Measurements from ENCODE around the gene TBC1D4.

Gene TBC1D4

GRCh38 chr13:75478659-75479058 is 3.3 kb downstream of the TBC1D4 start:
- no peak overlapping the region for H3K4me3 ChIP-seq (ENCODE audit: low read depth, low read length)
- H3K27me3 ChIP-seq (ENCODE audit: insufficient read depth, low read depth, severe bottlenecking), result no peaks in the 10 kb centered on the region
- no peak overlapping the region for H3K27ac ChIP-seq
- H3K36me3 ChIP-seq, result no peaks in the 10 kb centered on the region
- no peak for DNase-seq
- H3K9me3 ChIP-seq (ENCODE audit: severe bottlenecking), result no peaks in the 10 kb centered on the region
- no peak for TF ChIP-seq CTCF (IDR thresholded peaks at IDR 0.05; ENCODE audit: low read depth, low read length)

GRCh38 chr13:75474956-75475355 is 7.0 kb downstream of the TBC1D4 start:
- DNase-seq, result no peak
- TF ChIP-seq CTCF (IDR thresholded peaks at IDR 0.05; ENCODE audit: low read depth, low read length), result no peak
- Histone ChIP-seq H3K36me3 (no peaks in the 10 kb centered on the region), H3K27me3 (ENCODE audit: insufficient read depth, low read depth, severe bottlenecking) (no peaks in the 10 kb centered on the region), H3K27ac (no peak overlapping the region), H3K9me3 (ENCODE audit: severe bottlenecking) (no peaks in the 10 kb centered on the region), H3K4me3 (ENCODE audit: low read depth, low read length) (no peak overlapping the region)

- Histone ChIP-seq H3K36me3 (no peaks in the 10 kb centered on the region), H3K27me3 (ENCODE audit: insufficient read depth, low read depth, severe bottlenecking) (no peaks in the 10 kb centered on the region), H3K27ac (no peak overlapping the region), H3K9me3 (ENCODE audit: severe bottlenecking) (no peaks in the 10 kb centered on the region), H3K4me3 (ENCODE audit: low read depth, low read length) (no peak overlapping the region)
- no peak for TF ChIP-seq CTCF (IDR thresholded peaks at IDR 0.05; ENCODE audit: low read depth, low read length)
- no peak for DNase-seq
Observed at GRCh38 chr13:75473468-75473867, 8.5 kb downstream of the TBC1D4 start.

- no peaks in the 10 kb centered on the region for H3K36me3 ChIP-seq
- H3K9me3 ChIP-seq (ENCODE audit: severe bottlenecking), result no peaks in the 10 kb centered on the region
- no peak for DNase-seq
- no peaks in the 10 kb centered on the region for H3K27me3 ChIP-seq (ENCODE audit: insufficient read depth, low read depth, severe bottlenecking)
- no peak overlapping the region for H3K27ac ChIP-seq
- no peak overlapping the region for H3K4me3 ChIP-seq (ENCODE audit: low read depth, low read length)
- no peak for TF ChIP-seq CTCF (IDR thresholded peaks at IDR 0.05; ENCODE audit: low read depth, low read length)
Observed at GRCh38 chr13:75470676-75471075, 11.3 kb downstream of the TBC1D4 start.

- Histone ChIP-seq H3K36me3 (no peaks in the 10 kb centered on the region), H3K27ac (no peak overlapping the region), H3K9me3 (ENCODE audit: severe bottlenecking) (no peaks in the 10 kb centered on the region), H3K4me3 (ENCODE audit: low read depth, low read length) (no peak overlapping the region), H3K27me3 (ENCODE audit: insufficient read depth, low read depth, severe bottlenecking) (no peaks in the 10 kb centered on the region)
- no peak for DNase-seq
- TF ChIP-seq CTCF (IDR thresholded peaks at IDR 0.05; ENCODE audit: low read depth, low read length), result no peak
Observed at GRCh38 chr13:75469047-75469446, 12.9 kb downstream of the TBC1D4 start.

GRCh38 chr13:75468602-75469001 is 13.4 kb downstream of the TBC1D4 start:
- Histone ChIP-seq H3K9me3 (ENCODE audit: severe bottlenecking) (no peaks in the 10 kb centered on the region), H3K27me3 (ENCODE audit: insufficient read depth, low read depth, severe bottlenecking) (no peaks in the 10 kb centered on the region), H3K4me3 (ENCODE audit: low read depth, low read length) (no peak overlapping the region), H3K36me3 (no peaks in the 10 kb centered on the region), H3K27ac (no peak overlapping the region)
- DNase-seq, result no peak
- TF ChIP-seq CTCF (IDR thresholded peaks at IDR 0.05; ENCODE audit: low read depth, low read length), result no peak

Measured in WERI-Rb-1 (cell line).